Measurements from ENCODE around the gene MYCN. TPM values are rescaled to one million over a fixed set of nuclear protein-coding genes. Genes with fewer than 3 reads are reported as not detected.

The MYCN gene
- total and polyA plus RNA-seq, 2 of the 4 experiments (the other 2 are of a cell fraction) = not detected

- H2BK20ac ChIP-seq (ENCODE audit: low read depth, low read length) = no peak overlapping the region
- H4K20me1 ChIP-seq (ENCODE audit: insufficient read depth, low read length) = no peaks in the 10 kb centered on the region
- no peak overlapping the region for H3K4me3 ChIP-seq (ENCODE audit: insufficient read depth, low read depth, low read length)
- POLR2A ChIA-PET (ENCODE audit: unreplicated experiment) = no interaction called here
- no peak overlapping the region for H4K8ac ChIP-seq (ENCODE audit: low read depth in 2 of 2, low read length in 2 of 2)
- dilution Hi-C loops (cut with HindIII; ENCODE audit: low sequenced_read_pairs, unreplicated experiment) (no loop called here), intact Hi-C loops (cut with micrococcal nuclease) (no loop called here), in situ Hi-C loops (cut with MboI; ENCODE audit: low sequenced_read_pairs) (no loop called here)
- no peak overlapping the region for H2BK120ac ChIP-seq (ENCODE audit: low read depth, low read length)
- no CpG with 5 or more reads among the region's 6 CpGs for WGBS, 2 experiments (ENCODE audit: extremely low coverage in 2 of 2, insufficient read length in 1 of 2)
- H2AFZ ChIP-seq (replicated peaks; ENCODE audit: low read length, poor library complexity) = no peak overlapping the region
- no peaks in the 10 kb centered on the region for H3K36me3 ChIP-seq (ENCODE audit: control insufficient read depth, insufficient read depth, low read length)
- H3K56ac ChIP-seq (ENCODE audit: extremely low read depth, insufficient read depth, low read length) = no peak overlapping the region
- no peak overlapping the region for H4K91ac ChIP-seq (ENCODE audit: insufficient read depth, low read depth, low read length)
- H2AK9ac ChIP-seq (replicated peaks; ENCODE audit: low read depth, low read length, poor library complexity) = no peak overlapping the region
- no peak for DNase-seq
- no peak overlapping the region for H2BK15ac ChIP-seq (ENCODE audit: low read depth, low read length)
- no peaks in the 10 kb centered on the region for H3K9me3 ChIP-seq (ENCODE audit: control insufficient read depth, insufficient read depth, low read length)
- H2BK5ac ChIP-seq (ENCODE audit: low read depth, low read length, poor library complexity, severe bottlenecking) = no peak overlapping the region
- H3K27me3 ChIP-seq (ENCODE audit: control insufficient read depth, insufficient read depth, low read length) = peaks cover 5% of the 10 kb centered on the region; the same call in 1 of the 2 replicates
- no peak overlapping the region for H3K4ac ChIP-seq (ENCODE audit: low read depth, low read length)
- no TSS peak for BruUV-seq (replicated peaks)
- TF ChIP-seq RCOR1 (IDR thresholded peaks at IDR 0.05; ENCODE audit: insufficient replicate concordance, low read length) (no peak), ELK1 (IDR thresholded peaks at IDR 0.05; ENCODE audit: borderline replicate concordance, low read depth, low read length) (no peak), POLR2A (IDR thresholded peaks at IDR 0.05; ENCODE audit: low read depth, low read length) (no peak)
- no peak overlapping the region for H4K5ac ChIP-seq (ENCODE audit: low read depth, low read length)
- no peak for ATAC-seq (ENCODE audit: low read depth)
- H3K14ac ChIP-seq (replicated peaks; ENCODE audit: low read depth, low read length) = no peak overlapping the region
- H3K79me1 ChIP-seq (ENCODE audit: low read depth in 1 of 2, low read length in 2 of 2) = no peaks in the 10 kb centered on the region
- CTCF ChIA-PET = no interaction called here
- H3K27ac ChIP-seq (ENCODE audit: insufficient read depth, low read length) = no peak overlapping the region
- H3K9ac ChIP-seq (ENCODE audit: low read depth, low read length) = no peak overlapping the region
- H3K4me1 ChIP-seq (ENCODE audit: control insufficient read depth, insufficient read depth, low read length) = no peaks in the 10 kb centered on the region
- H3K4me2 ChIP-seq (ENCODE audit: low read depth, low read length) = no peak overlapping the region
- no peak overlapping the region for H3K23ac ChIP-seq (ENCODE audit: low read depth, low read length)
- no peak overlapping the region for H2AK5ac ChIP-seq (ENCODE audit: low read depth, low read length)
- H3K9me1 ChIP-seq (ENCODE audit: insufficient read depth, low read length) = no peaks in the 10 kb centered on the region
- H3K18ac ChIP-seq (ENCODE audit: low read depth, low read length) = no peak overlapping the region
Measured at GRCh38 chr2:15935189-15935588, 5.2 kb upstream of the MYCN start.
